MCF 10A (cell line): Measurements from ENCODE around the gene SPATA3. TPM values are rescaled to one million over a fixed set of nuclear protein-coding genes. Genes with fewer than 3 reads are reported as not detected.

ENCODE experiments used
- BruUV-seq: library from RNA; stranded (reverse); fragments of 400-500 nt; replicated peaks from 2 replicates; lab custom pipeline; 2021; lab: Mats Ljungman, UMichigan
- CTCF ChIA-PET: fragments of 300-600 bp; sonication (Branson Sonifier 250); formaldehyde crosslinking; extraction: SDS; loops from one replicate; lab custom pipeline; 2021; ENCODE audit warnings: antibody characterized with exemption, inconsistent platforms; lab: Yijun Ruan, JAX
- POLR2A ChIA-PET: fragments of 300-600, 350-650 bp; sonication (Branson Sonifier 250); formaldehyde crosslinking; extraction: SDS; loops from one replicate; lab custom pipeline; 2020; ENCODE audit warnings: antibody characterized with exemption, inconsistent platforms; lab: Yijun Ruan, JAX
- DNase-seq: peaks from one replicate; pipeline ENCODE4 v3.0.0-alpha.2; 2018; ENCODE audit not compliant: unreplicated experiment
- H3K27ac Mint-ChIP-seq: one replicate; pipeline ENCODE4 v1.8.0; 2022; ENCODE audit warnings: mild to moderate bottlenecking, low read depth, mixed read lengths; ENCODE audit not compliant: unreplicated experiment
- H3K27me3 Mint-ChIP-seq: one replicate; pipeline ENCODE4 v1.8.0; 2022; ENCODE audit warnings: mixed read lengths; ENCODE audit not compliant: insufficient read depth, unreplicated experiment
- H3K36me3 Mint-ChIP-seq: one replicate; pipeline ENCODE4 v1.8.0; 2022; ENCODE audit warnings: mild to moderate bottlenecking, moderate library complexity, mixed read lengths; ENCODE audit not compliant: insufficient read depth, unreplicated experiment
- H3K4me1 Mint-ChIP-seq: one replicate; pipeline ENCODE4 v1.8.0; 2022; ENCODE audit warnings: mixed read lengths; ENCODE audit not compliant: insufficient read depth, unreplicated experiment
- H3K4me3 Mint-ChIP-seq: one replicate; pipeline ENCODE4 v1.8.0; 2022; ENCODE audit warnings: mild to moderate bottlenecking, moderate library complexity, mixed read lengths; ENCODE audit not compliant: unreplicated experiment
- H3K9me3 Mint-ChIP-seq: one replicate; pipeline ENCODE4 v1.8.0; 2022; ENCODE audit warnings: mixed read lengths; ENCODE audit not compliant: unreplicated experiment
- CTCF ChIP-seq: fragments of 200-600 bp; IDR thresholded peaks from one replicate; pipeline ENCODE4 v1.8.0; 2022; ENCODE audit warnings: antibody characterized with exemption, mild to moderate bottlenecking; ENCODE audit not compliant: unreplicated experiment
- intact Hi-C: fragments of 100-400 bp; cut with micrococcal nuclease; formaldehyde crosslinking; loops from 2 replicates; pipeline ENCODE4 v1.14.1; 2022
- total RNA-seq: library from RNA; stranded (reverse); gene quantifications from 2 replicates; pipeline ENCODE4 v1.2.3, GENCODE V29; 2022

SPATA3 gene
- total RNA-seq, 1 experiment from 2014 or later: not detected

- no peak for DNase-seq
- Mint-ChIP-seq H3K27me3 (peaks cover 59% of the 10 kb centered on the region), H3K9me3 (peaks cover 14% of the 10 kb centered on the region), H3K27ac (no peak overlapping the region), H3K4me1 (no peaks in the 10 kb centered on the region), H3K36me3 (no peaks in the 10 kb centered on the region), H3K4me3 (no peak overlapping the region)
- TF ChIP-seq CTCF: no peak
- ChIA-PET CTCF (interaction anchor here (0.8 to 1.1 kb wide), 3 partner anchors 18 to 21 kb away, joined by 3 to 6 read pairs (median 5); no protein-coding TSS in a partner anchor), POLR2A (interaction anchor here (0.8 to 1.8 kb wide), 2 partner anchors 8 to 9 kb away, joined by 4 read pairs; no protein-coding TSS in a partner anchor)
- BruUV-seq: no TSS peak
- intact Hi-C loops: no loop called here
Observed at GRCh38 chr2:231007286-231008098, 11.6 kb downstream of the SPATA3 start.

- Mint-ChIP-seq H3K9me3 (peaks cover 14% of the 10 kb centered on the region), H3K27me3 (peaks cover 59% of the 10 kb centered on the region)
Observed at GRCh38 chr2:231008131-231008530, 12.2 kb downstream of the SPATA3 start.

GRCh38 chr2:231009236-231009919 is 13.5 kb downstream of the SPATA3 start:
- no peak overlapping the region for H3K27ac Mint-ChIP-seq
- no peaks in the 10 kb centered on the region for H3K36me3 Mint-ChIP-seq
- ChIA-PET CTCF (interaction anchor here (0.6 kb wide), 1 partner anchor 153 kb away, joined by 3 read pairs; no protein-coding TSS in a partner anchor), POLR2A (no interaction called here)
- intact Hi-C loops: no loop called here
- H3K27me3 Mint-ChIP-seq: peaks cover 57% of the 10 kb centered on the region
- H3K4me3 Mint-ChIP-seq: no peak overlapping the region
- DNase-seq: no peak
- H3K9me3 Mint-ChIP-seq: peaks cover 14% of the 10 kb centered on the region
- peaks cover 5% of the 10 kb centered on the region for H3K4me1 Mint-ChIP-seq
- TF ChIP-seq CTCF: no peak
- BruUV-seq: no TSS peak

More at GRCh38 chr2:231008131-231008530, 12.2 kb downstream of the SPATA3 start:
- Mint-ChIP-seq H3K27ac (no peak overlapping the region), H3K4me1 (peaks cover 4% of the 10 kb centered on the region), H3K4me3 (no peak overlapping the region), H3K36me3 (no peaks in the 10 kb centered on the region)
- ChIA-PET POLR2A (interaction anchor here (0.6 to 0.8 kb wide), 2 partner anchors 9 to 990 kb away, joined by 3 to 4 read pairs; no protein-coding TSS in a partner anchor), CTCF (interaction anchor here (0.6 kb wide), 2 partner anchors 39 to 47 kb away, joined by 3 read pairs; no protein-coding TSS in a partner anchor)
- no TSS peak for BruUV-seq
- no peak for TF ChIP-seq CTCF
- intact Hi-C loops: no loop called here
- no peak for DNase-seq
